Chondrocyte (in vitro differentiated cells): ENCODE measurements around the gene TNFSF11. TPM values are rescaled to one million over a fixed set of nuclear protein-coding genes. Genes with fewer than 3 reads are reported as not detected.

Experiments used
- DNase-seq: peaks from one replicate; pipeline ENCODE4 v3.0.0; 2021; ENCODE audit warnings: mixed read lengths, low spot score
- H3K27ac Mint-ChIP-seq: one replicate; pipeline ENCODE4 v1.8.0; 2021; ENCODE audit warnings: mild to moderate bottlenecking, moderate library complexity, mixed read lengths; ENCODE audit not compliant: unreplicated experiment
- H3K27me3 Mint-ChIP-seq: 2 replicates; pipeline ENCODE4 v1.8.0; 2021; ENCODE audit warnings: low read depth, mixed read lengths
- H3K36me3 Mint-ChIP-seq: 2 replicates; pipeline ENCODE4 v1.8.0; 2021; ENCODE audit warnings: low read depth, mixed read lengths
- H3K4me1 Mint-ChIP-seq: 2 replicates; pipeline ENCODE4 v1.8.0; 2021; ENCODE audit warnings: low read depth, mild to moderate bottlenecking, mixed read lengths
- H3K4me3 Mint-ChIP-seq: one replicate; pipeline ENCODE4 v1.8.0; 2021; ENCODE audit warnings: mild to moderate bottlenecking, moderate library complexity, mixed read lengths; ENCODE audit not compliant: unreplicated experiment
- H3K9me3 Mint-ChIP-seq: 2 replicates; pipeline ENCODE4 v1.8.0; 2021; ENCODE audit warnings: low read depth, mixed read lengths
- total RNA-seq: library from RNA; stranded (reverse); gene quantifications from 3 replicates; pipeline ENCODE4 v1.2.1, GENCODE V29; 2021
- TF ChIP-seq, protein P1 (sequence below): fragments of 200-600 bp; sonication (generic); IDR thresholded peaks from 2 replicates; pipeline ENCODE4 v1.5.0; 2021; ENCODE audit warnings: antibody characterized with exemption, mild to moderate bottlenecking, moderate library complexity

The TNFSF11 gene
- total RNA-seq, 1 donor from 2014 or later = 0.37 TPM

DNA sequence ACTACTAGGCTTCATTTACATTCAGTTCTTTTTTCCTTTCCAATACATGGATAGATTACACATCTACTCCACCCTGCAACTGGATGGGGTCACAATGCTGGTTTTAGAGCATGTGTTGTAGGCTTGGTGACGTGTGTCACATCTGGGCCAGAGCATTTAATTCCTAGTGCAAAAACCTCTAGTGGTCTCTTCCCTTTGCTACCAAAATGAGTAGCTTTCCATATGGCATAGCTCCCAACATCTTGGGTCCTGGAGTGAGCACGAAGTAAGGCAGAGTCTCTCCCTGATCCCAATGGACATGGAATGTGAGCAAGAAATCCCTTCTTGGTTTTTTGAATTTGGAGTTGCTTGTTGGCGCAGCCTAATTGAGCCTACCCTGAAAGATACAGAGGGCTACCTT lies 51.7 kb downstream of the TNFSF11 start:
- TF ChIP-seq, protein P1, sequence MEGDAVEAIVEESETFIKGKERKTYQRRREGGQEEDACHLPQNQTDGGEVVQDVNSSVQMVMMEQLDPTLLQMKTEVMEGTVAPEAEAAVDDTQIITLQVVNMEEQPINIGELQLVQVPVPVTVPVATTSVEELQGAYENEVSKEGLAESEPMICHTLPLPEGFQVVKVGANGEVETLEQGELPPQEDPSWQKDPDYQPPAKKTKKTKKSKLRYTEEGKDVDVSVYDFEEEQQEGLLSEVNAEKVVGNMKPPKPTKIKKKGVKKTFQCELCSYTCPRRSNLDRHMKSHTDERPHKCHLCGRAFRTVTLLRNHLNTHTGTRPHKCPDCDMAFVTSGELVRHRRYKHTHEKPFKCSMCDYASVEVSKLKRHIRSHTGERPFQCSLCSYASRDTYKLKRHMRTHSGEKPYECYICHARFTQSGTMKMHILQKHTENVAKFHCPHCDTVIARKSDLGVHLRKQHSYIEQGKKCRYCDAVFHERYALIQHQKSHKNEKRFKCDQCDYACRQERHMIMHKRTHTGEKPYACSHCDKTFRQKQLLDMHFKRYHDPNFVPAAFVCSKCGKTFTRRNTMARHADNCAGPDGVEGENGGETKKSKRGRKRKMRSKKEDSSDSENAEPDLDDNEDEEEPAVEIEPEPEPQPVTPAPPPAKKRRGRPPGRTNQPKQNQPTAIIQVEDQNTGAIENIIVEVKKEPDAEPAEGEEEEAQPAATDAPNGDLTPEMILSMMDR = no peak
- H3K27me3 Mint-ChIP-seq = peaks cover 5% of the 10 kb centered on the region
- no peak overlapping the region for H3K27ac Mint-ChIP-seq
- H3K4me3 Mint-ChIP-seq = no peak overlapping the region
- no peak for DNase-seq
- H3K36me3 Mint-ChIP-seq = no peaks in the 10 kb centered on the region
- no peaks in the 10 kb centered on the region for H3K9me3 Mint-ChIP-seq
- H3K4me1 Mint-ChIP-seq = peaks cover 11% of the 10 kb centered on the region

- no peaks in the 10 kb centered on the region for H3K9me3 Mint-ChIP-seq
- peaks cover 5% of the 10 kb centered on the region for H3K27me3 Mint-ChIP-seq
- no peaks in the 10 kb centered on the region for H3K36me3 Mint-ChIP-seq
- TF ChIP-seq, protein P1 = no peak
- no peak for DNase-seq
- no peak overlapping the region for H3K4me3 Mint-ChIP-seq
- peaks cover 11% of the 10 kb centered on the region for H3K4me1 Mint-ChIP-seq
- H3K27ac Mint-ChIP-seq = no peak overlapping the region
Observed at GRCh38 chr13:42626176-42626860, 52.4 kb downstream of the TNFSF11 start.

- Mint-ChIP-seq H3K36me3 (no peaks in the 10 kb centered on the region), H3K4me1 (peaks cover 7% of the 10 kb centered on the region), H3K9me3 (no peaks in the 10 kb centered on the region), H3K27me3 (peaks cover 9% of the 10 kb centered on the region), H3K27ac (no peak overlapping the region), H3K4me3 (no peak overlapping the region)
- TF ChIP-seq, protein P1 = no peak
- DNase-seq = no peak
Observed at GRCh38 chr13:42628666-42629065, 54.7 kb downstream of the TNFSF11 start.

- H3K9me3 Mint-ChIP-seq = no peaks in the 10 kb centered on the region
- no peaks in the 10 kb centered on the region for H3K36me3 Mint-ChIP-seq
Observed at GRCh38 chr13:42631181-42631580, 57.2 kb downstream of the TNFSF11 start.

DNA sequence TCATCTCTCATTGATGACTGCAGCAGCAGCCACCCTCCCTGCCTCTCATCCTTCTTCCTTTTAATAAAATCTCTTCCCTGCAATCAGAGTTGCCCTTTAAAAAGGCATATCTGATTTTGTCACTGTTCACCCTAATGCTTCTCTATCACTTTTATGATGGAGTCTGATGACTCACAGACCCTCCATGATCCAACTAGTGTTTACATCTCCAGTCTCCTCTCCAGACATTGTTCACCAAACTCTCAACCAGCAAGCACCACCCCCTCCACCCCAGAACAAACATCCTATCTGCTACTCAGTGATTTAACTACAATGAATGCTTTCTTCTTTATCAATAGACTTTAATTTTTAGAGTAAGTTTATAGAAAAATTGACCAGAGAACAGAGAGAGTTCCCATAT lies 59.5 kb downstream of the TNFSF11 start:
- no peak overlapping the region for H3K4me3 Mint-ChIP-seq
- no peaks in the 10 kb centered on the region for H3K9me3 Mint-ChIP-seq
- TF ChIP-seq, protein P1 = no peak
- DNase-seq = no peak
- H3K27ac Mint-ChIP-seq = no peak overlapping the region
- H3K36me3 Mint-ChIP-seq = no peaks in the 10 kb centered on the region
- peaks cover 14% of the 10 kb centered on the region for H3K27me3 Mint-ChIP-seq
- no peaks in the 10 kb centered on the region for H3K4me1 Mint-ChIP-seq

More at GRCh38 chr13:42631181-42631580, 57.2 kb downstream of the TNFSF11 start:
- Mint-ChIP-seq H3K4me3 (no peak overlapping the region), H3K27ac (no peak overlapping the region), H3K4me1 (no peaks in the 10 kb centered on the region), H3K27me3 (peaks cover 18% of the 10 kb centered on the region)
- no peak for DNase-seq
- TF ChIP-seq, protein P1 = no peak
